Endodermal cell (in vitro differentiated cells): ENCODE data around the gene DMBT1. TPM values are rescaled to one million over a fixed set of nuclear protein-coding genes. Genes with fewer than 3 reads are reported as not detected.

Experiments
- DNase-seq: peaks from one replicate; pipeline ENCODE4 v3.0.0-alpha.2; 2017
- H3K27ac ChIP-seq: 2 replicates; pipeline ENCODE4 v1.5.1; 2013; ENCODE audit warnings: mild to moderate bottlenecking, low read depth, low read length, moderate library complexity
- H3K27me3 ChIP-seq: 2 replicates; pipeline ENCODE4 v1.6.1; 2013; ENCODE audit warnings: mild to moderate bottlenecking, low read length, moderate library complexity; ENCODE audit not compliant: insufficient read depth, control insufficient read depth, poor library complexity, severe bottlenecking
- H3K36me3 ChIP-seq: 2 replicates; pipeline ENCODE4 v1.7.0; 2013; ENCODE audit warnings: mild to moderate bottlenecking, low read length, moderate library complexity; ENCODE audit not compliant: control insufficient read depth, insufficient read depth
- H3K4me1 ChIP-seq: one replicate; pipeline ENCODE4 v1.7.0; 2013; ENCODE audit warnings: low read length; ENCODE audit not compliant: control insufficient read depth, insufficient read depth
- H3K4me3 ChIP-seq: 2 replicates; pipeline ENCODE4 v1.5.1; 2013; ENCODE audit warnings: mild to moderate bottlenecking, low read length, moderate library complexity
- H3K9ac ChIP-seq: 2 replicates; pipeline ENCODE4 v1.6.1; 2013; ENCODE audit warnings: mild to moderate bottlenecking, low read length, moderate library complexity; ENCODE audit not compliant: poor library complexity, severe bottlenecking; ENCODE audit errors: extremely low read depth
- H3K9me3 ChIP-seq: 2 replicates; pipeline ENCODE4 v1.6.1; 2013; ENCODE audit warnings: mild to moderate bottlenecking, low read length, moderate library complexity; ENCODE audit not compliant: control insufficient read depth
- H3K27ac Mint-ChIP-seq: 2 replicates; pipeline ENCODE4 v1.8.0; 2020; ENCODE audit warnings: mixed read lengths
- H3K27me3 Mint-ChIP-seq: 2 replicates; pipeline ENCODE4 v1.8.0; 2021; ENCODE audit warnings: mild to moderate bottlenecking, mixed read lengths; ENCODE audit not compliant: insufficient read depth
- H3K36me3 Mint-ChIP-seq: 2 replicates; pipeline ENCODE4 v1.8.0; 2020; ENCODE audit warnings: low read depth, mixed read lengths
- H3K4me1 Mint-ChIP-seq: 2 replicates; pipeline ENCODE4 v1.8.0; 2020; ENCODE audit warnings: mixed read lengths
- H3K4me3 Mint-ChIP-seq: 2 replicates; pipeline ENCODE4 v1.8.0; 2020; ENCODE audit warnings: mild to moderate bottlenecking, moderate library complexity, mixed read lengths
- H3K9me3 Mint-ChIP-seq: 2 replicates; pipeline ENCODE4 v1.8.0; 2020; ENCODE audit warnings: mild to moderate bottlenecking, mixed read lengths
- WGBS, 2 experiments: methylation state at CpG; one replicate each; pipeline versions ENCODE4 v1.1.5 to v1.1.7; 2013; ENCODE audit warnings: missing lambda C conversion rate in 2 of 2, mixed read lengths in 1 of 2; ENCODE audit not compliant: insufficient coverage in 1 of 2, insufficient read length in 1 of 2; 5-methylcytosine and 5-hydroxymethylcytosine counted together
- total RNA-seq, 2 donors: library from RNA; stranded (reverse); fragmentation: NEBNext Ultra II Directional in 1 of 2; extraction: Animal tissue kit (Norgen Biotek cat#: 25700) in 1 of 2; gene quantifications; 2 replicates in 1 of 2; 3 replicates in 1 of 2; pipeline ENCODE4 v1.2.1, GENCODE V29; 2021
- TF ChIP-seq, protein P1 (sequence below): fragments of 200-600 bp; sonication (generic); conservative IDR thresholded peaks from 2 replicates; pipeline ENCODE4 v1.5.0; 2021; ENCODE audit warnings: antibody characterized with exemption, mild to moderate bottlenecking

The DMBT1 gene
- total RNA-seq, 2 donors from 2014 or later: not detected

DNA sequence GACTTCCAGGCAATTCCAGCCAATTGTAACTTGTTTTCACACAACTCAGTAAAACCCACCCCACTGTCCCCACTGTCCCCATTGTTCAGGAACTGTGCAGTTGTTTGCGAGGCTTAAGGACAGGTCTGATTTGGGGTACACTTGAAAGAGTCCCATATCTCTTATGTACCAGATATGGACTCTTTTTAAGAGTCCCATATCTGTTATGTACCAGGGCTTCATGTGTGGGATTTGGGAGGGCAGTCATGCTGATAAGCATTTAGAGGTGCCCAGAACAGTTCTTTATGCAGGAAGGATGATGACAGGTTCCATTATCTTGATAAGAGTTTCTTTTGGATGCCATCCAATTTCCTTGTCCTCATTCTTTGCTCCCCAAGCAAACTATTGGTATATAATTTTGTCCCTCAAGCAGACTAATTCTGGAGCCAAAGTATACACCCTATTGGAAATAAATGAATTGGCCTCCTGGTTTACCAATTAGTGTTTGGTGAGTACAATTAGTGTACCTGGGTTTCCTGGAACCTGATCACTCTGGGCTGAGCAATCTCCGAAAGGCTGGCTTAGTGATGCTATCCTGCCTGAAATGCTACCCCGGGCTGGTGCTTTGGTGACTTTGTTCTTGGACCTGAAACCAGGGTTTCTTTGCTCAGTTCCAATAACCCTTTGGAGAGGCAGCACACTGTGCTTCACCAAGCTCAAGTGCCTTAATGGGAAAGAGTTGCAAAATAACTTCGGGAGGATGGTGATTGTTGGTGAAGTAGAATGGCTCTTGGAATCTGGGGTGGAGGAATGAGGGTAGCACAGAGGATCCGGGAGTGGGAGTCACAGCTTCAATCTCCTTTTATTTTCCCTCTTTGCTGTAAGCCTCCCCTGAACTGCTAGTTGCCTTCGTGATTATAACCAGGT is 6.2 kb upstream of the DMBT1 start:
- WGBS, 2 experiments: 91 to 94% methylated on average over 4 to 6 of the region's 6 CpGs

DNA sequence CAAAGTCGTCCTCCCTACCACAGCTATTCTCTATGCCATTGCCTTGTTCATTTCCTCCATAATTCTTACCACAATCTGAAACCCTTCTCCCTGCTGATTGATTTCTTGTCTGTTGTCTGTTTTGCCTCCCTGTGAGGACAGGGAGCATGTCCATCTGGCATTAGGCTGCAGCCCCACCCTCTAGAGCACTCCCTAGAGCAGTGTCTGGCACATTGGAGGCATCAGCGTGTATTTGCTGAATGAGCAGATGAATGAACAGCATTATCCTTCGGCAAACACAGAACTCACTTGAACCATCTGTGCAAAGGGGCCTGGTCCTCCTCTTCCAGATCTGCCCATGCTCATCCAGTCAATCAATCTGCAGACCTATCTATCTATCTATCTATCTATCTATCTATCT is 5.1 kb upstream of the DMBT1 start:
- H3K4me3 Mint-ChIP-seq: no peak overlapping the region
- TF ChIP-seq, protein P1, sequence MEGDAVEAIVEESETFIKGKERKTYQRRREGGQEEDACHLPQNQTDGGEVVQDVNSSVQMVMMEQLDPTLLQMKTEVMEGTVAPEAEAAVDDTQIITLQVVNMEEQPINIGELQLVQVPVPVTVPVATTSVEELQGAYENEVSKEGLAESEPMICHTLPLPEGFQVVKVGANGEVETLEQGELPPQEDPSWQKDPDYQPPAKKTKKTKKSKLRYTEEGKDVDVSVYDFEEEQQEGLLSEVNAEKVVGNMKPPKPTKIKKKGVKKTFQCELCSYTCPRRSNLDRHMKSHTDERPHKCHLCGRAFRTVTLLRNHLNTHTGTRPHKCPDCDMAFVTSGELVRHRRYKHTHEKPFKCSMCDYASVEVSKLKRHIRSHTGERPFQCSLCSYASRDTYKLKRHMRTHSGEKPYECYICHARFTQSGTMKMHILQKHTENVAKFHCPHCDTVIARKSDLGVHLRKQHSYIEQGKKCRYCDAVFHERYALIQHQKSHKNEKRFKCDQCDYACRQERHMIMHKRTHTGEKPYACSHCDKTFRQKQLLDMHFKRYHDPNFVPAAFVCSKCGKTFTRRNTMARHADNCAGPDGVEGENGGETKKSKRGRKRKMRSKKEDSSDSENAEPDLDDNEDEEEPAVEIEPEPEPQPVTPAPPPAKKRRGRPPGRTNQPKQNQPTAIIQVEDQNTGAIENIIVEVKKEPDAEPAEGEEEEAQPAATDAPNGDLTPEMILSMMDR: no peak
- H3K27me3 Mint-ChIP-seq: peaks cover 77% of the 10 kb centered on the region
- DNase-seq: no peak
- Histone ChIP-seq H3K9ac (no peak overlapping the region), H3K27me3 (peaks cover 86% of the 10 kb centered on the region), H3K4me1 (peaks cover 3% of the 10 kb centered on the region), H3K27ac (no peak overlapping the region), H3K36me3 (no peaks in the 10 kb centered on the region), H3K4me3 (no peak overlapping the region), H3K9me3 (no peaks in the 10 kb centered on the region)
- H3K9me3 Mint-ChIP-seq: no peaks in the 10 kb centered on the region
- 95 to 96% methylated on average over 3 of the region's 3 CpGs for WGBS, 2 experiments
- no peak overlapping the region for H3K27ac Mint-ChIP-seq
- no peaks in the 10 kb centered on the region for H3K36me3 Mint-ChIP-seq
- H3K4me1 Mint-ChIP-seq: peaks cover 14% of the 10 kb centered on the region

More for the DNA sequence above, 6.2 kb upstream of the DMBT1 start:
- H3K27me3 ChIP-seq: peaks cover 89% of the 10 kb centered on the region
- no peaks in the 10 kb centered on the region for H3K9me3 ChIP-seq
- no peak overlapping the region for H3K4me3 Mint-ChIP-seq
- no peak overlapping the region for H3K4me3 ChIP-seq
- peaks cover 78% of the 10 kb centered on the region for H3K27me3 Mint-ChIP-seq
- no peak overlapping the region for H3K27ac Mint-ChIP-seq
- H3K4me1 Mint-ChIP-seq: peaks cover 13% of the 10 kb centered on the region
- peaks cover 2% of the 10 kb centered on the region for H3K4me1 ChIP-seq
- DNase-seq: no peak
- no peaks in the 10 kb centered on the region for H3K36me3 ChIP-seq
- no peak overlapping the region for H3K27ac ChIP-seq
- no peak overlapping the region for H3K9ac ChIP-seq
- H3K36me3 Mint-ChIP-seq: no peaks in the 10 kb centered on the region
- H3K9me3 Mint-ChIP-seq: no peaks in the 10 kb centered on the region
- TF ChIP-seq, protein P1: no peak

DNA sequence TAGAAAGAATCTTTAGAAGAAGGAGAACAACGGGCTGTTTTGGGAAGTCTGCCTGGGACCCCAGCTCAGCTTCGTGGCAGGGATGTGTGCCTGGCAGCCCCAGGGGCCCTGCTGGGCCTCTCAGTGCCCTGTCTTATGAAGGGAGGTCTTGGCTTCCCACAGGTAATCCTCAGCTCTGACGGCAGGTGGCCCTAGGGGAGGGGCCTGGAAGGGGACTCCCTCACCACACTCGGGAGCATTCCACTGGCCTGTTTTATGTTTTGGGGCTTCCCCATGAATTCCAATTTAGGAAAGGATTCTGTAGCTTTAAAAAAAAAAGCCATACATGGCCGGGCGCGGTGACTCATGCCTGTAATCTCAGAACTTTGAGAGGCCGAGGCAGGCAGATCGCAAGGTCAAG is 3.0 kb upstream of the DMBT1 start:
- H3K27ac Mint-ChIP-seq: no peak overlapping the region
- Histone ChIP-seq H3K4me1 (peaks cover 3% of the 10 kb centered on the region), H3K9ac (no peak overlapping the region), H3K27ac (no peak overlapping the region), H3K4me3 (no peak overlapping the region), H3K36me3 (no peaks in the 10 kb centered on the region), H3K27me3 (peaks cover 83% of the 10 kb centered on the region), H3K9me3 (no peaks in the 10 kb centered on the region)
- peak; percentile 79 for DNase-seq
- TF ChIP-seq, protein P1: peak; percentile 38
- no peak overlapping the region for H3K4me3 Mint-ChIP-seq
- peaks cover 27% of the 10 kb centered on the region for H3K4me1 Mint-ChIP-seq
- peaks cover 70% of the 10 kb centered on the region for H3K27me3 Mint-ChIP-seq
- H3K9me3 Mint-ChIP-seq: no peaks in the 10 kb centered on the region
- WGBS, 2 experiments: 73 to 83% methylated on average over 7 to 9 of the region's 9 CpGs
- H3K36me3 Mint-ChIP-seq: no peaks in the 10 kb centered on the region
